IPS DF 4.7 (cell line): ENCODE results near the gene ACVRL1.

Experiments
- DNase-seq: peaks from one replicate; pipeline ENCODE4 v3.0.0-alpha.2; 2013; ENCODE audit warnings: low spot score; ENCODE audit errors: extremely low read depth

ACVRL1 gene

DNA sequence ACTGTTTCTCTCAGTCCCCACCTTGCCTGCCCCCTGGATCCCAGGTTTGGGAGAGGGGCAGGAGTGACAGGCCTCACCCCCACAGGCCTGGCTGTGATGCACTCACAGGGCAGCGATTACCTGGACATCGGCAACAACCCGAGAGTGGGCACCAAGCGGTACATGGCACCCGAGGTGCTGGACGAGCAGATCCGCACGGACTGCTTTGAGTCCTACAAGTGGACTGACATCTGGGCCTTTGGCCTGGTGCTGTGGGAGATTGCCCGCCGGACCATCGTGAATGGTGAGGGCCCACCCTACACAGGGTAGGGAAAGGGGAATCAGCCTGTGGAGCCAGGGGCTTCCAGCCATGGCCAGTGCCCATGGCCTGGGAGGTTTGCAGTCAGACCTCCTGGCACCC lies 8.6 kb downstream of the ACVRL1 start:
- DNase-seq, result no peak

- DNase-seq, result no peak
Measured at GRCh38 chr12:51917041-51917590, 9.8 kb downstream of the ACVRL1 start.

DNA sequence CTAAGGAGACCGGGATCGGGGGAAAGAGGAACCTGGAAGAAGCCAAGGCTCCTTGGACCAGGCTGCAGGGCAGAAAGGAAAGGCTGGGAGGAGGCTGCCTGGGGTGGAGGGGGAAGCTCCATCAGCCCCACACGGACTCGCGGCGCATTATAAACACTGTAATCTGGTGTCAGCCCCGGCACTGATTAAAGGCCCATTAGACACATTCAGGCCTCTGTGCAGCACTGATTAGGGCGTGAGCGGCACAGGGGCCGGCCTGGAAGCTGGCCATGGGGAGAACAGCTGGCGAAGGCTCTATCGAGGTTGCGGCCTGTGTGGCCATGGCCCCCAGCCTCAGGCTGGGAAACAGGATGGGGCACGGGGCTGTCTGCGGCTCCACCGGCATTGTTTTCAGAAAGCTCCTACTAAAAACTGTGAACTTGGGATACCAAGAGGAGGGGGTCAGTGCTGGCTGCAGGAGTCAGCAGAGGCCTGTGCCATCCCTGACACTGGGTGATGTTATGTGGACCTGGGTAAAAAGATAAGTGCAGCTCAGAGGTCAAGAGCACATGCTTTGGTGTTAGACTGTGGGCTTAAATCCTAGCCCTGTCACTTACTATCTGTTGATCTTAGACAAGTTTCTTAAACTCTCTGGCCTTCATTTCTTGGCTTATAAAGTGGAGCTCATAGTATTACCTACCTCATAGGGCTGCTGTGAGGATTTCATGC lies 10.6 kb downstream of the ACVRL1 start:
- DNase-seq, result no peak

- DNase-seq, result no peak
Measured at GRCh38 chr12:51920046-51920445, 12.7 kb downstream of the ACVRL1 start.

DNA sequence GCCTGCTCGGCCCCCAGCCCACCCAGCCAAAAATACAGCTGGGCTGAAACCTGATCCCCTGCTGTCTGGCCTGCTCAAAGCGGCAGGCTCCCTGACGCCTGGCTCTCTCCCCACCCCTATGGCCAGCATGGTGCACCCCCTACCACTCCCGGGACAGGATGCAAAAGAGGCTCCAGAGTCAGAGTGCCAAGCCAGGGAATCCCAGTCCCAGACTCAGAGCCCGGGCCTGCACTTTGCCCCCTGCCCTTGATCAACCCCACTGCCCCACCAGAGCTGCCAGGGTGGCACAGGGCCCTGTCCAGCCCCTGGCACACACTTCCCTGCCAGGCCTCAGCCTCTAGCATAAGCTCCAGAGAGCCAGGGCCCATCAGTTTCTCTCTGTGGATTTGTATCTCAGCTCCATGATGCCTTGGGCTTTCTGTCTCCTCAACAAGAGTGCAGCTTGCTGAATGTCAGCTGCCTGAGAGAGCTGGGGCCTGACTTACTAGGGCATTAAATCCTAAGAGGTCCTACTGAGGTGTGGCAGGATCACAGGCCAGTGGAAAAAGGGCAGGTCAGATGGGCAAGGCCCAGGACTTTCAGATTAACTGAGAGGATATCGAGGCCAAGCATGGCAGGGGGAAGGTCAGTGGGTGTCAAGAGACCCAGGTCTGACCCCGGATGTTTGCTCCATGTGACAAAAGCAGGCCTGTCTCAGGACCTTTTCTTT lies 13.9 kb downstream of the ACVRL1 start:
- no peak for DNase-seq

DNA sequence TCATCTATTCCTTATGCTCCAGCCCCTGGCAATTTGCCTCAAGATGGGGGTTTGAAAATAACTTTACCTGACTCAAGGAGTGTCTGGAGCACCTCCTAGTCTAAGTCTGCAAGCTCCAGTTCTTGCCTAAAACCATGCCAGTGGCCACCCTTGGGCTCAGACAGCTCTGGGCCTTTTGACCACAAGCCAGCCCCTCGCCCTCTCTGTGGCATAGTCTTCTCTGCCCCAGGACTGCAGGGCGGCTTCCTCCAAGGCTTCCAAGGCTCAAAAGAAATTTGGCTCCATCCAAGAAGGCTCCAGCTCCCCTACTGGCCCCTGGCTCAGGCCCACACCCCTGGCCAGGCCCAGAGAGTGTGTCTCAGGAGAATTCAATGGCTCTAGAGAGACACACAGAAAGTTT lies 14.8 kb downstream of the ACVRL1 start:
- no peak for DNase-seq

DNA sequence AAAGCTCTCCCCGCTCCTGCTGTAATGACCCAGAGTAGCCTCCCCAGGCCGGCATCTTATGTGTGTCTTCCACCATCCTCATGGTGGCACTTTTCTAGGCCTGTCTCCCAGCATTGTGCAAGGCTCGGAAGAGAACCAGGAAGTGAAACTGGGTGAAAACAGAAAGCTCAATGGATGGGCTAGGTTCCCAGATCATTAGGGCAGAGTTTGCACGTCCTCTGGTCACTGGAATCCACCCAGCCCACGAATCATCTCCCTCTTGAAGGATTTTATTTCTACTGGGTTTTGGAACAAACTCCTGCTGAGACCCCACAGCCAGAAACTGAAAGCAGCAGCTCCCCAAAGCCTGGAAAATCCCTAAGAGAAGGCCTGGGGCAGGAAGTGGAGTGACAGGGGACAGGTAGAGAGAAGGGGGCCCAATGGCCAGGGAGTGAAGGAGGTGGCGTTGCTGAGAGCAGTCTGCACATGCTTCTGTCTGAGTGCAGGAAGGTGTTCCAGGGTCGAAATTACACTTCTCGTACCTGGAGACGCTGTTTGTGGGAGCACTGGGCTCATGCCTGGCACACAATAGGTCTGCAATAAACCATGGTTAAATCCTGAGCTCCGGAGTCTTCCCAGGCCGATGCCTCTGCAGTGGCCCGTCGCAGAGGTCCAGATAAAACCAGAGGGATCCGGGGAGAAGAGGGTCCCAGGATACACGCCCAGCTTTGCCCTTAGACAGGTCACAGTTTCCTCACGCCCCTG lies 15.6 kb downstream of the ACVRL1 start:
- no peak for DNase-seq

DNA sequence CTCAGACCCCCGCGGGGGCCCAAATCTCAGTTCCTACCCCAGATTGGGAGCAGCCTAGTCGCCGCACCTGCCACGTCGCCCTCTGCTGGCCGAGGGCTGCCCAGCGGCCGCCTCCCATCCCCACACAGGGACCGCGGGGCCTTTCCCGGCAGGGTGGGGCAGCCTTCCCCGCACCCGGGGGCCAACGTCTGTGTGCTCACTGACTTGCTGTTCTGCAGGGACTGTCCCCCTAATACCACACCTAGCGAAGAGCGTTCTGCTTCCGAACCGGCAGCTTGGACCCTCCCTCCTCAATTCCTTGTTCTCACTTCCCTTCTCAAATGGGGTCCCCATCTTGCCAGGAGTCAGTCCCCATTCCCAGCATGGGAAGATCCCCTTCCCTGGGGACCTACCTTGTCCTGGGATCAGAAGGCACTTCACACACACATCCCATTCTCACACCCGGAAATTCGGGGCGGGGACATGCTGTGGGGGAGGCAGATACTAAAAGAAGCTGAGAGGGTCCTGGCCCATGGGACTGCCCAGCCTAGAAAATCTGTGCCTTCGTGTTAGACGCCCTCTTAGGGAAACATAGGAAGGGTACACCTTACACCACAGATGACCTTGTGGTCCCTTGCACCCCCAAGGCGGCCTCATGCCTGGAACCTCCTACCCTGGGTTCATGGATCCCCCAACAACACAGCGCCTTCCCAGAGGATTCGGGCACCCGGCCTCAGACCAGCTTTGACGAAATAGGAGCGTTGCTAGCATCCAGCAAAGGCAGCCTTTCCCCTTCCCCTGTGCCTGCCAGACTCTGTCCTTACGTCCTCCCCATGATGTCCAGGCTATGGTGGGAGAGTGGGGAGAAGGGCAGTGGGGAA lies 16.4 kb downstream of the ACVRL1 start:
- no peak for DNase-seq

GRCh38 chr12:51924551-51925319 lies 17.4 kb downstream of the ACVRL1 start:
- no peak for DNase-seq

DNA sequence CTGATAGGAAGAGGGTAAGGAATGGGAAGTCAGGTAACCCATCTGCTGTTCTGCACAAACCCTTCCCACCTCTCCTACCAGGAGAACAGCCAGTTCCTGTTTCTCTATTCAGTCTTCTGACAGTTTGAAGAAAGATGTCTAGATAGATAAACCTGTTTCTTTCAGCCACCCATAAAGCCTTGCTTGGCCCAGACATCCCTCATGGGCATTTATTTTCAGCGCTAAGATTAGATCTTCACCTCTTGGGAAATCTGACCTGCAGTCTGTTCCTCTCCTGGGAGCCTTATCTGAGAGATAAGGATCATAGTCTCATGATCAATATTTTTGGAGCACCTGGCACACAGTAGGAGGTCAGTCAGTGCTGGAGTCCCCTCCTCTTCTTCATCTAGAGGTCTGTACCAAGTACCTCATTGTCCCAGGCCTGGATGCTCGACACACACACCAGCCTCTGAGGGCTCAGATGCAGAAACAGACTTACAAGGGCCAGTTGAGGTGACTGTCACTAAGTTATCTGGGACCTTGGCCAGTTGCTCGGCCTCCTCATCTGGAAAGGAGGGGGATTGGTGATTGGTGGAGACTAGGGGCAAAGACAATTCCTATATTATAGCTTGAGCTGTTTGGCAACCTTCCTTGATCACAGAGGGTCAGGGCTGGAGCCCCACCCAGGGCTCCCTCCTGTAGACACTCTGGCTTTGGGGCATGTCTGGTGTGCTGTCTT lies 18.2 kb downstream of the ACVRL1 start:
- no peak for DNase-seq

DNA sequence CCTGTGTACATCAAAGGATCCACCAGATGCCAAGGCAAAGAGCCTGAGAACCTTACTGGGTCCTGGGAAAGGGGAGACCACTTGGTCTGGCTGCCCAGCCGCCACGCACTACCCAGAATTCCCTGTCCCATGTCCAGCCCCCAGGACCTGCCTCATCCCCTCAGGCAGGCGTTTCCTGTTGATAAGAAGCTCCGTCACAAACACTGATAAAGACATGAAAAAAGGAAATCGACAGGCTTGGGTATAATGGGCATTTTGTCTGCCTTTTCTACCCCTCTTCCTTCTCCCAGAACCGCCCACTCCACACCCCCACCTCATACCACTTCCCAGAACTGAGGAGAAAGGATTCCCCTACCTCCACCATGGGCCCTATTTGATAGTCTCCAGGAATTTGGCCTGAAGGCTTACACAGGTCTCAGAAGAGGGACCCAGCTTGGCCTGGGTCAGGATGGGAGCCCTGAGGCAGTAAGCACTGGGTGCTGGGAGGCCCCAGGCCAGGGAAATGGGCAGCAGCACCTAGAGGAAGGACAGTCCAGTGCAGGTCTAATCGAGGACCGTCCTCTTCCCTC lies 18.8 kb downstream of the ACVRL1 start:
- no peak for DNase-seq

GRCh38 chr12:51926718-51927117 lies 19.4 kb downstream of the ACVRL1 start:
- DNase-seq, result no peak

DNA sequence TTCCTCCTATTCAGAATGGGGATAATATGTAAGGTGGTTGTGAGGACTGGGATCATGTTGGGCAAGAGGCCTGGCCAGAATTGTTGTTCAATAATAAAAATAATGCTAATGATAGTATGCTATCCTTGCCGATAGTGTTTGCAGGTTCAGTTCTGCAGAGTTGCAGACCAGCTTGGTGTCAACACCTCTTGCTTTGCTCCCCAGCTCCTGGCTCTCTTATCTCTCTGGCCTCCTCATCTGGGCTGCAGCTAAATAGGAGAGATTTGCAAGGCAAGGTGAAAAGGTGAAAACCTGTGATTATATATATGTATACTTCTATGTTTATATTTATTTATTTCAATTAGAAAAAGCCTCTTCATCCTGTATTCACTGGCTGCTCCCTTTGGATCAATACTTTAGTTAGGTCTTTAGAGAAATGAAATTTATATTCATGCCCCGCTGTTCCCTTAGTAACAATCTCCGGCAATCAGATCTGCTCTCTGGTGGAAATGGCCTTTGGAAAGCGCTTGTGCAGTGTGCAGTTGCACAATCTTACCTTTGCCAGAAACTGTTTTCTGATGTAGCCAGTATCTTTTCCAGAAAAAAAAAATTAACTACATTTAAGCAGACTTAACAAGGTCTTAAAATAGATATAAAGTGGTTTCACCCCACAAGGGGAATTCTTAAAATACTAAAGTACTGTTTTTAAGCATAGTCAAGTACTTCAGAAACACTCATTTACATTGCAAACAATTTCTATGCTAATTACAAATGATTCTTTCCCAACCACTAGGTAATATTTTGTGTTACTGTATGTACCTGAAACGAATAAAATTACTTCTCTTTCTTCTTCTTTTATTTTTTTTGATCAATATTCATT lies 25.1 kb downstream of the ACVRL1 start:
- DNase-seq, result no peak

GRCh38 chr12:51934080-51934479 lies 26.8 kb downstream of the ACVRL1 start:
- DNase-seq, result no peak

DNA sequence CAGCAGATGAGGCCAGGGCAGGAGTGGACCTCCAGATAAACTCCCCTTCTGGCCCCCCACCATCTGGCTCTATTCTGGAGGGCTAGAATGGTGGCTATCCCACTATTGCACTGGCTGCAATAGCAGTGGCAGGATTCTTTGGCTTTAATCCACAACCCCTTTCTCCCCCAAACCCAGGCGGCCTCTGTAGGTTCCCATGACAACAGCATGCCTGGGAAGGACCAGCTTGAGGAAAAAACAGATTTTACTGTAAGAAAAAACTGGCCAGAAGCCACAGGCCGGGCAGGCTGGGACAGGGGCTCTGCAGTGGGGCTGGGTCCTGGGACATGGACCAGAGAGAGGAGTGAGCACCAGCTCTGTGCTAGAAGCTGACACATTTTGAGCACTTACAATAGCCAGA lies 30.6 kb downstream of the ACVRL1 start:
- no peak for DNase-seq

DNA sequence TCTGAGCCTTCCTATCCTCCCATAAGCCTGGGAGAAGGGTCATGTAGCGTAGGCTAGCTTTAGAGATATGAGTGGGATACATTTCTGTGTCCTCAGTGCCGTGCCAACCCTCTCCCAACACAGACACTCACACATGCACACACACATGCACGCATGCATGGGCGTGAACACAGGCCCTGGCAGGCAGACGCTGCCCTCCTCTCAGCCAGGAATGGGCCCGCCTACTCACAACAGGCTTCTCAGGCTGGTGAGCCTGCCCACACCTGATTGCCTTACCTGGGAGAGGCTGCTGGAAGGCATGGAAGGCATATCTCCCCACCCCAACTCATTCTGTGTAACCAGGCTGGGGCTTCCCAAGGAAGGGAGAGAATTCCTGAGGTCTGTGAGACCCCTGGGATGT lies 31.4 kb downstream of the ACVRL1 start:
- DNase-seq, result no peak

DNA sequence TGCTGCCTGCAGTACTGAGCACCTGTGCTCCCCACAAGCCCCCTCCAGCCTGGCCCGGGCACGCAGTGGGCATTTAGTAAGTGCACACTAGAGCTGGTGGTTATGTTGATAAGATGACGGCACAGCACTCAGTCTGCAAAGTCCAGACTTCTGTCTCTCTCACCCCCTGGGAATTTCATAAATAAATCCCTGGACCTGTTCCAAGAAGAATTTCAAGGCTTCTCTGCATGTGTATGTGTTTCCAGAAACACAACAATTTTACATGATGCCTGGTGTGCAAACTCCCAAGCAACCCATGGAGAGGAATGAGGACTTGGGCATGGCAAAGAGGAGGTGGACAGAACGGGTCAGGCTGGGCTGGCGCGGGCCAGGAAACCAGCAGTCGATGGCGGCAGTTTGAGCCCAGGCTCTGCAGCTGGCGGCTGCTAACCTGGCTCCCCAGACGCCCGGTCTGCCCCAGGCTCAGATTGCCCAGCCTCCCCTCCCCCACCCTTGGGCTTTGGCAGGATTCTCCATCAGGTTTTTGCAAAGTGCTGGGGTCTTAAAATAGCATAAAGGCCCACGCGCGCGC lies 33.8 kb downstream of the ACVRL1 start:
- no peak for DNase-seq

DNA sequence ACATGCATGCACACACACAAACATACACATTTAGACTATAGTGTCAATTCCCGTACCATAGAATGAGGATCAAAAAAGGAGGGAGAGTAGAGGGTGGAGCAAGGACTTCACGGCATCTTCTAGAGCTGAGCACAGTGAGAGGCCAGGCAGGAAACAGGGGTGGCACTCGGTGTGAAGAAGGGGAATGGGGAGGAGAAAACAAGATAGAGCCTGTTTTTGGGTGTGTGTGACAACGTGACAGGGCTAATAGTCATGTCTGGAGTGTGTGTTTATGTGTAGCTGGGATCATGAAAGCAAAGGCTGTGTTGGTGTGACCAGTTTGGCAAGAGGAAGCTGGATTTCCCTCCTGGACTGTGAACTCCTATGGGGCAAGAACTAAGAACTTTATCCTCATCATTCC lies 34.3 kb downstream of the ACVRL1 start:
- no peak for DNase-seq
